Kidney (tissue), 22 donors: Measurements from ENCODE around the gene FAM168B. TPM values are rescaled to one million over a fixed set of nuclear protein-coding genes. Genes with fewer than 3 reads are reported as not detected.

Experiments
- DNase-seq, 5 donors: peaks; one replicate each; pipeline ENCODE4 v3.0.0-alpha.2; 2013 to 2020
- FAIRE-seq: peaks from 2 replicates; lab custom pipeline; 2012; peaks lifted over from hg19 to GRCh38; lab: Jason Lieb, UNC
- H3K27ac ChIP-seq, 2 donors: one replicate each; pipeline ENCODE4 v1.7.0; 2013; ENCODE audit warnings: low read depth in 2 of 2, low read length in 2 of 2, inconsistent platforms in 1 of 2
- H3K27me3 ChIP-seq: one replicate; pipeline ENCODE4 v1.7.1; 2013; ENCODE audit warnings: low read length, inconsistent platforms; ENCODE audit not compliant: control insufficient read depth, insufficient read depth
- H3K36me3 ChIP-seq, 3 donors: one replicate each; pipeline versions ENCODE4 v1.7.0 to v1.7.1; 2013; ENCODE audit warnings: low read length in 3 of 3, control low read depth in 1 of 3, inconsistent platforms in 1 of 3; ENCODE audit not compliant: insufficient read depth in 3 of 3, control insufficient read depth in 2 of 3
- H3K4me1 ChIP-seq, 3 donors: one replicate each; pipeline versions ENCODE4 v1.7.0 to v1.7.1; 2013; ENCODE audit warnings: low read length in 3 of 3, inconsistent platforms in 1 of 3, low read depth in 1 of 3; ENCODE audit not compliant: control insufficient read depth in 2 of 3, insufficient read depth in 2 of 3
- H3K4me3 ChIP-seq, 3 donors: one replicate each; pipeline versions ENCODE4 v1.7.0 to v1.8.1; 2013; ENCODE audit warnings: low read length in 3 of 3, control low read depth in 1 of 3, inconsistent platforms in 1 of 3
- H3K9ac ChIP-seq, 3 donors: one replicate each; pipeline versions ENCODE4 v1.7.0 to v1.7.1; 2013; ENCODE audit warnings: low read length in 3 of 3, control low read depth in 1 of 3, inconsistent platforms in 1 of 3
- H3K9me3 ChIP-seq, 3 donors: one replicate each; pipeline versions ENCODE4 v1.7.0 to v1.7.1; 2013; ENCODE audit warnings: low read length in 3 of 3, control low read depth in 1 of 3, inconsistent platforms in 1 of 3; ENCODE audit not compliant: control insufficient read depth in 2 of 3, insufficient read depth in 1 of 3
- intact Hi-C: fragments of 100-400 bp; cut with DNase I; formaldehyde crosslinking; loops from one replicate; pipeline ENCODE4 v1.11.1; 2022
- long read RNA-seq, 10 donors: library from polyadenylated mRNA in 1 of 10; unstranded in 1 of 10; transcript quantifications; one replicate each; pipeline ENCODE4 v2.0.0 and lab custom pipeline, GENCODE V29; 2021 to 2026
- polyA plus RNA-seq: library from polyadenylated mRNA; stranded (reverse); fragments of 350-450 nt; fragmentation: Illumina TruSeq; extraction: RNeasy Lipid Tissue Mini Kit (QIAGEN cat#74804); gene quantifications from one replicate; pipeline ENCODE4 v1.2.3, GENCODE V29; 2014; ENCODE audit warnings: low read depth, low replicate concordance; ENCODE audit not compliant: insufficient read depth
- total RNA-seq: library from RNA; stranded (reverse); fragmentation: NEBNext Ultra II Directional; extraction: Animal tissue kit (Norgen Biotek cat#: 25700); gene quantifications from one replicate; pipeline ENCODE4 v1.2.1, GENCODE V29; 2021
- TF ChIP-seq, protein P1 (sequence below): IDR thresholded peaks from 3 replicates; pipeline ENCODE4 v1.5.1; 2012; ENCODE audit warnings: mild to moderate bottlenecking, moderate library complexity, borderline replicate concordance; ENCODE audit not compliant: insufficient read depth; ENCODE audit errors: extremely low read depth
- donor health status: control.
- donor health status: control.
- donor health status: control.
- donor health status: control.
- donor health status: control.
- donor health status: DM: yes; HTN: yes; CAD: no.
- donor health status: Normal renal cell carcinoma (clear cell type).

Gene FAM168B
- total RNA-seq (89.9 TPM), polyA plus RNA-seq (34.1 TPM)
- long read RNA-seq, donor 1, transcript FAM168B-201 (7 exons, 944 nt): major isoform, 7 of 44 reads
- long read RNA-seq, donor 1, partial matches to known transcripts: 37 of 44 reads
- long read RNA-seq, donor 1, other reads (novel, unspliced or antisense): 0 of 44 reads
- long read RNA-seq, donor 2, full-length matches to known transcripts: 13 of 26 reads
- long read RNA-seq, donor 2, partial matches to known transcripts: 13 of 26 reads
- long read RNA-seq, donor 2, other reads (novel, unspliced or antisense): 0 of 26 reads
- long read RNA-seq, donor 3, transcript FAM168B-201 (7 exons, 944 nt): major isoform, 9 of 21 reads
- long read RNA-seq, donor 3, partial matches to known transcripts: 12 of 21 reads
- long read RNA-seq, donor 3, other reads (novel, unspliced or antisense): 0 of 21 reads
- long read RNA-seq, donor 4, full-length matches to known transcripts: 23 of 32 reads
- long read RNA-seq, donor 4, partial matches to known transcripts: 9 of 32 reads
- long read RNA-seq, donor 4, other reads (novel, unspliced or antisense): 0 of 32 reads
- long read RNA-seq, donor 5, partial matches to known transcripts: 0 of 3 reads
- long read RNA-seq, donor 5, other reads (novel, unspliced or antisense): 0 of 3 reads
- long read RNA-seq, donor 6, partial matches to known transcripts: 0 of 3 reads
- long read RNA-seq, donor 6, other reads (novel, unspliced or antisense): 0 of 3 reads
- long read RNA-seq, donor 7, full-length matches to known transcripts: 16 of 58 reads
- long read RNA-seq, donor 7, partial matches to known transcripts: 5 of 58 reads
- long read RNA-seq, donor 7, other reads (novel, unspliced or antisense): 37 of 58 reads
- long read RNA-seq, donor 8, transcript FAM168B-201 (7 exons, 944 nt): major isoform, 15 of 43 reads
- long read RNA-seq, donor 8, partial matches to known transcripts: 28 of 43 reads
- long read RNA-seq, donor 8, other reads (novel, unspliced or antisense): 0 of 43 reads
- long read RNA-seq, donor 9, full-length matches to known transcripts: 7 of 25 reads
- long read RNA-seq, donor 9, partial matches to known transcripts: 18 of 25 reads
- long read RNA-seq, donor 9, other reads (novel, unspliced or antisense): 0 of 25 reads
- long read RNA-seq, donor 10, transcript FAM168B-201 (7 exons, 944 nt): major isoform, 7 of 39 reads
- long read RNA-seq, donor 10, partial matches to known transcripts: 32 of 39 reads
- long read RNA-seq, donor 10, other reads (novel, unspliced or antisense): 0 of 39 reads

DNA sequence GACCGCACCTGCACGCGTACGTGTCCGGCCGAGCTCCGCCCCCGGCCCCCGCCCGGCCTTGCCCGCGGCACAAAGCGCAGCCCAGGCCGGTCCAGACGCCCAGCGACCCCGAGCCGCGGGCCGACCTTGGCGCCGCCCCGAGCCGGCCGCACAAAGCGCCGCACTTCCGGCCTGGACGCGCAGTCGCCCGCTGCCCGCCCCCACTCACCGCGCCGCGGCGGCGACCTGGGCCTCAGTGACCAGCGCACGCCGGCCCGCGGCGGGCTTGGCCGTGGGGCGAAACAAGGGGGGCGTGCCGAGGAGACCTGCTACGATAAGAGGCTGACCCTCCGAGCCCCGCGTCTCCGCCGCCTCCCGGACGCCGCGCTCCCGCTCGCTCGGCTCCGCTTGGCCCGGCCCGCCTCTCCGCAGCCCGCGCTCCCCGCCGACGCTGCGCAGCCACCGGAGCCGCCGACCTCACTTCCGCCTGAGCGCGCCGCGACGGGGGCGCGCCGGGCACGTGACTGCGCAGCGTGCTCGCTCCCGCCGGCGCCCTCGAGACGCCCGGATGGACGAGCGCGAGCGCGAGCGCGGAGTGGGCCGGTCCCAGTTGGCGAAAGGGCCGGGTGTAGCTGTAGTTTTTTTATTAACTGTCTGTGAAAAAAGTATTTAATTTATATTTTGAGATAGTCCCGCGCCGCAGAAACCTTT, at the start of gene FAM168B:
FAM168B (minus strand) TSS at position 455 of the 690 bp plus-strand sequence. CDS start 10,814 bp downstream, outside the sequence.
- TF ChIP-seq, protein P1, sequence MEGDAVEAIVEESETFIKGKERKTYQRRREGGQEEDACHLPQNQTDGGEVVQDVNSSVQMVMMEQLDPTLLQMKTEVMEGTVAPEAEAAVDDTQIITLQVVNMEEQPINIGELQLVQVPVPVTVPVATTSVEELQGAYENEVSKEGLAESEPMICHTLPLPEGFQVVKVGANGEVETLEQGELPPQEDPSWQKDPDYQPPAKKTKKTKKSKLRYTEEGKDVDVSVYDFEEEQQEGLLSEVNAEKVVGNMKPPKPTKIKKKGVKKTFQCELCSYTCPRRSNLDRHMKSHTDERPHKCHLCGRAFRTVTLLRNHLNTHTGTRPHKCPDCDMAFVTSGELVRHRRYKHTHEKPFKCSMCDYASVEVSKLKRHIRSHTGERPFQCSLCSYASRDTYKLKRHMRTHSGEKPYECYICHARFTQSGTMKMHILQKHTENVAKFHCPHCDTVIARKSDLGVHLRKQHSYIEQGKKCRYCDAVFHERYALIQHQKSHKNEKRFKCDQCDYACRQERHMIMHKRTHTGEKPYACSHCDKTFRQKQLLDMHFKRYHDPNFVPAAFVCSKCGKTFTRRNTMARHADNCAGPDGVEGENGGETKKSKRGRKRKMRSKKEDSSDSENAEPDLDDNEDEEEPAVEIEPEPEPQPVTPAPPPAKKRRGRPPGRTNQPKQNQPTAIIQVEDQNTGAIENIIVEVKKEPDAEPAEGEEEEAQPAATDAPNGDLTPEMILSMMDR: no peak
- intact Hi-C loops: no loop called here

DNA sequence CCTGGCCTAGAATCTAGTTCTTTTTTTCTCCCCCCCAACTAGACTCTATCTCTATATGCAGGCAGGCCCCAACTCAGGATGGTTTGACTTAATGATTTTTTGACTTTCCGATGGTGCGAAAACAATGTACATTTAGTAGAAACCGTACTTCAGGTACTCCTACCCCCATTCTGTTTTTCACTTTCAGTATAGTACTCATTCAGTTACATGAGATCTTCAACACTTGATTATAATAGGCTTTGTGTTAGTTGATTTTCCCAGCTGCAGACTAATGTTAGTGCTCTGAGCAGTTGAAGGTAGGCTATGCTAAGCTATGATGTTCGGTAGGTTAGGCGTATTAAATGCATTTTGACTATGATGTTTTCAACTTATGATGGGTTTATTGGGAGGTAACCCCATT, 49.6 kb upstream of the FAM168B start:
- intact Hi-C loops: no loop called here
- no peaks in the 10 kb centered on the region for H3K4me1 ChIP-seq
- DNase-seq (no peak), FAIRE-seq (no peak)
- H3K27ac ChIP-seq: no peak overlapping the region
- TF ChIP-seq, protein P1: no peak
- peaks cover 2 to 43% (median 42%) of the 10 kb centered on the region in 3 donors for H3K36me3 ChIP-seq
- no peak overlapping the region for H3K4me3 ChIP-seq
- no peak overlapping the region for H3K9ac ChIP-seq
- H3K27me3 ChIP-seq: no peaks in the 10 kb centered on the region
- H3K9me3 ChIP-seq: no peaks in the 10 kb centered on the region

More for the DNA sequence above, at the start of gene FAM168B:
- no peaks in the 10 kb centered on the region for H3K4me1 ChIP-seq
- H3K27me3 ChIP-seq: no peaks in the 10 kb centered on the region
- DNase-seq (peak; percentile 90 to 96 (median 94)), FAIRE-seq (no peak)
- H3K9ac ChIP-seq: peak within 1 kb of the TSS; percentile 66 to 89 (median 86)
- peak within 1 kb of the TSS; percentile 73 to 91 (median 78) for H3K4me3 ChIP-seq
- peak within 1 kb of the TSS; percentile 94 to 97 for H3K27ac ChIP-seq
- H3K9me3 ChIP-seq: no peaks in the 10 kb centered on the region
- peaks cover 0 to 9% (median 0%) of the 10 kb centered on the region in 3 donors for H3K36me3 ChIP-seq

DNA sequence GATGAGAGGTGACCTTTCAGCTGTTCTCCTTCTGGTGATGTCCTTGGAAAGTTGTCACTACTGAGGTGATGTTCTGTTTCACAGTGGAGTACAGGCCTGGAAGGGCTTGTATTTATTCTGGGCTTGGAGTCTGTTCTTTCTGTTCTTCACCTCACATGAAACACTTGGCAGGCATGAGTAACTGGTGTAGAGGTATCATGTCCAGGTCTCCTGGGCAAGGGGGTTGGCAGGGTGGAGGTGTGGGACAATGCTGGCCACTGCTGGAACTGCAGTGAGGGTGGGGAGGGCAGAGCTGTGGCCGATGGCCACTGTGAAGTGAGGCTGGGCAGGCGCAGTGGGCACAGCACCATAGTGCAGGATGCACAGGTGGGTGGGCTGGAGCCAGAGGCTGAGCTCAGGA, 47.3 kb upstream of the FAM168B start:
- Histone ChIP-seq H3K4me1 (no peaks in the 10 kb centered on the region), H3K27me3 (no peaks in the 10 kb centered on the region), H3K27ac (no peak overlapping the region), H3K4me3 (no peak overlapping the region), H3K9ac (no peak overlapping the region), H3K9me3 (no peaks in the 10 kb centered on the region), H3K36me3 (peaks cover 0 to 33% (median 33%) of the 10 kb centered on the region in 3 donors)
- intact Hi-C loops: no loop called here
- DNase-seq: no peak
- TF ChIP-seq, protein P1: no peak
- FAIRE-seq: no peak
